Mesodermal cell (in vitro differentiated cells): ENCODE results near the gene ZBTB9.

Experiments
- H3K27ac ChIP-seq: 2 replicates; pipeline ENCODE4 v1.7.0; 2013; ENCODE audit warnings: mild to moderate bottlenecking, low read depth, low read length, moderate library complexity; ENCODE audit not compliant: severe bottlenecking
- H3K36me3 ChIP-seq: 2 replicates; pipeline ENCODE4 v1.7.1; 2013; ENCODE audit warnings: mild to moderate bottlenecking, low read length, moderate library complexity; ENCODE audit not compliant: control insufficient read depth, insufficient read depth
- H3K4me1 ChIP-seq: one replicate; pipeline ENCODE4 v1.7.1; 2013; ENCODE audit warnings: mild to moderate bottlenecking, low read length; ENCODE audit not compliant: insufficient read depth, control insufficient read depth, poor library complexity, severe bottlenecking
- H3K4me3 ChIP-seq: 2 replicates; pipeline ENCODE4 v1.7.0; 2013; ENCODE audit warnings: low read length, control low read depth, mild to moderate bottlenecking; ENCODE audit not compliant: insufficient read depth, poor library complexity, severe bottlenecking; ENCODE audit errors: extremely low read depth
- H3K9me3 ChIP-seq: 2 replicates; pipeline ENCODE4 v1.7.1; 2013; ENCODE audit warnings: mild to moderate bottlenecking, low read length, moderate library complexity; ENCODE audit not compliant: control insufficient read depth
- WGBS, 2 experiments: methylation state at CpG; one replicate each; pipeline ENCODE4 v1.1.5; 2013; ENCODE audit warnings: missing lambda C conversion rate in 2 of 2; ENCODE audit not compliant: insufficient coverage in 2 of 2; 5-methylcytosine and 5-hydroxymethylcytosine counted together

Gene ZBTB9

GRCh38 chr6:33504486-33504885 is 50.1 kb downstream of the ZBTB9 start:
- Histone ChIP-seq H3K9me3 (no peaks in the 10 kb centered on the region), H3K4me1 (no peaks in the 10 kb centered on the region), H3K36me3 (no peaks in the 10 kb centered on the region), H3K4me3 (no peak overlapping the region), H3K27ac (no peak overlapping the region)

GRCh38 chr6:33505548-33506370 is 51.4 kb downstream of the ZBTB9 start:
- H3K4me3 ChIP-seq, result no peak overlapping the region
- H3K4me1 ChIP-seq, result no peaks in the 10 kb centered on the region
- WGBS, 2 experiments, result 80 to 94% methylated on average over 3 to 4 of the region's 7 CpGs
- H3K27ac ChIP-seq, result no peak overlapping the region
- no peaks in the 10 kb centered on the region for H3K9me3 ChIP-seq
- H3K36me3 ChIP-seq, result no peaks in the 10 kb centered on the region
